Suprapubic skin (tissue), 4 donors: ENCODE measurements around the gene LILRB1.
"Not testable (repeated sequence)": the region's sequence is repeated elsewhere in the genome, so short reads cannot be mapped to it uniquely, and the experiment has no call there.

ENCODE experiments used
- CTCF ChIP-seq, 2 donors: fragments of 200-600 bp in 1 of 2; fragments of 450-650 bp in 1 of 2; sonication (generic) in 1 of 2; IDR thresholded peaks; one replicate each; pipeline ENCODE4 v1.5.1; 2016 to 2019; ENCODE audit warnings: antibody characterized with exemption in 2 of 2, mild to moderate bottlenecking in 1 of 2, moderate library complexity in 1 of 2
- EP300 ChIP-seq: sonication (generic); formaldehyde crosslinking; IDR thresholded peaks from one replicate; pipeline ENCODE4 v1.6.1; 2017; ENCODE audit warnings: antibody characterized with exemption
- POLR2A ChIP-seq, 2 donors: fragments of 450-650 bp; IDR thresholded peaks; one replicate each; pipeline ENCODE4 v1.6.1; 2017; ENCODE audit warnings: antibody characterized with exemption in 2 of 2, mild to moderate bottlenecking in 2 of 2, moderate library complexity in 2 of 2
- POLR2AphosphoS5 ChIP-seq, 3 donors: sonication (generic); formaldehyde crosslinking; IDR thresholded peaks; one replicate each; pipeline ENCODE4 v1.6.1; 2017; ENCODE audit warnings: antibody characterized with exemption in 3 of 3

- TF ChIP-seq POLR2A (IDR thresholded peaks at IDR 0.05); CTCF (IDR thresholded peaks at IDR 0.05); POLR2AphosphoS5 (IDR thresholded peaks at IDR 0.05); EP300: not testable (repeated sequence)
These were observed 36.2 kb upstream of the LILRB1 start for GRCh38 chr19:54593931-54594626.
